HEK293 (cell line): ENCODE results near the gene RASL11B.

Experiments used
- CTCF ChIA-PET: fragments of 350-600 bp; formaldehyde crosslinking; extraction: SDS; loops from one replicate; lab custom pipeline; 2021; ENCODE audit warnings: antibody characterized with exemption; lab: Yijun Ruan, JAX
- POLR2A ChIA-PET: fragments of 300-600 bp; formaldehyde crosslinking; extraction: SDS; loops from one replicate; lab custom pipeline; 2020; ENCODE audit warnings: antibody characterized with exemption, inconsistent platforms; lab: Yijun Ruan, JAX
- H3K27ac ChIP-seq: fragments of 200-500 bp; sonication (Bioruptor generic); 2 replicates; pipeline ENCODE4 v1.5.1; 2014; ENCODE audit warnings: low read depth, low read length, control low read depth, inconsistent platforms; ENCODE audit errors: extremely low read depth
- H3K36me3 ChIP-seq, 2 experiments: fragments of 200-500 bp in 1 of 2; sonication (Bioruptor generic) in 1 of 2; 1 replicate in 1 of 2; 2 replicates in 1 of 2; pipeline ENCODE4 v1.5.1; 2014 to 2017; ENCODE audit warnings: inconsistent platforms in 2 of 2, low read length in 2 of 2; ENCODE audit not compliant: control insufficient read depth in 2 of 2, insufficient read depth in 1 of 2
- H3K4me1 ChIP-seq: fragments of 200-500 bp; sonication (Bioruptor generic); 2 replicates; pipeline ENCODE4 v1.5.1; 2014; ENCODE audit warnings: mild to moderate bottlenecking, low read length, inconsistent platforms; ENCODE audit not compliant: control insufficient read depth, insufficient read depth
- H3K4me3 ChIP-seq: 2 replicates; pipeline ENCODE4 v1.5.1; 2011; ENCODE audit warnings: low read depth, mild to moderate bottlenecking, control low read depth, low read length, moderate library complexity
- H3K9me3 ChIP-seq: fragments of 200-500 bp; sonication (Bioruptor generic); 2 replicates; pipeline ENCODE4 v1.5.1; 2014; ENCODE audit warnings: low read depth, low read length, inconsistent platforms; ENCODE audit not compliant: control insufficient read depth, insufficient read depth
- GLIS1 ChIP-seq: fragments of 450-650 bp; formaldehyde crosslinking; IDR thresholded peaks from 2 replicates; pipeline ENCODE4 v1.5.1; 2016; ENCODE audit warnings: missing biosample characterization, missing genetic modification characterization
- HOXD13 ChIP-seq: sonication (generic); formaldehyde crosslinking; IDR thresholded peaks from 2 replicates; pipeline ENCODE4 v1.8.0; 2022; ENCODE audit warnings: missing genetic modification reagents, borderline replicate concordance
- KLF16 ChIP-seq: fragments of 450-650 bp; formaldehyde crosslinking; IDR thresholded peaks from 2 replicates; pipeline ENCODE4 v1.5.1; 2017; ENCODE audit warnings: missing biosample characterization, missing genetic modification characterization
- PRDM4 ChIP-seq: fragments of 450-650 bp; formaldehyde crosslinking; IDR thresholded peaks from 2 replicates; pipeline ENCODE4 v1.5.1; 2017; ENCODE audit warnings: missing biosample characterization, missing genetic modification characterization
- ZBTB17 ChIP-seq: fragments of 450-650 bp; formaldehyde crosslinking; IDR thresholded peaks from 2 replicates; pipeline ENCODE4 v1.5.1; 2016; ENCODE audit warnings: missing biosample characterization, missing genetic modification characterization
- ZFP37 ChIP-seq: fragments of 450-650 bp; formaldehyde crosslinking; IDR thresholded peaks from 2 replicates; pipeline ENCODE4 v1.5.1; 2016; ENCODE audit warnings: missing biosample characterization, missing genetic modification characterization
- ZNF133 ChIP-seq: fragments of 450-650 bp; formaldehyde crosslinking; IDR thresholded peaks from 2 replicates; pipeline ENCODE4 v1.5.1; 2016; ENCODE audit warnings: missing biosample characterization, missing genetic modification characterization
- ZNF169 ChIP-seq: fragments of 450-650 bp; formaldehyde crosslinking; IDR thresholded peaks from 2 replicates; pipeline ENCODE4 v1.5.1; 2016; ENCODE audit warnings: missing biosample characterization, missing genetic modification characterization
- ZNF18 ChIP-seq: fragments of 450-650 bp; formaldehyde crosslinking; IDR thresholded peaks from 2 replicates; pipeline ENCODE4 v1.5.1; 2016; ENCODE audit warnings: missing biosample characterization, missing genetic modification characterization
- ZNF2 ChIP-seq: fragments of 450-650 bp; formaldehyde crosslinking; IDR thresholded peaks from 2 replicates; pipeline ENCODE4 v1.5.1; 2016; ENCODE audit warnings: missing biosample characterization, missing genetic modification characterization
- ZNF214 ChIP-seq: fragments of 450-650 bp; formaldehyde crosslinking; IDR thresholded peaks from 2 replicates; pipeline ENCODE4 v1.5.1; 2017; ENCODE audit warnings: missing biosample characterization, mild to moderate bottlenecking, missing genetic modification characterization, borderline replicate concordance
- ZNF26 ChIP-seq: fragments of 450-650 bp; formaldehyde crosslinking; IDR thresholded peaks from 2 replicates; pipeline ENCODE4 v1.5.1; 2016; ENCODE audit warnings: missing biosample characterization, missing genetic modification characterization
- ZNF280D ChIP-seq: fragments of 450-650 bp; formaldehyde crosslinking; IDR thresholded peaks from 2 replicates; pipeline ENCODE4 v1.5.1; 2016; ENCODE audit warnings: missing biosample characterization, missing genetic modification characterization
- ZNF302 ChIP-seq: fragments of 450-650 bp; formaldehyde crosslinking; IDR thresholded peaks from 2 replicates; pipeline ENCODE4 v1.5.1; 2016; ENCODE audit warnings: missing biosample characterization, missing genetic modification characterization, low read depth
- ZNF555 ChIP-seq: fragments of 450-650 bp; formaldehyde crosslinking; conservative IDR thresholded peaks from 2 replicates; pipeline ENCODE4 v1.5.1; 2017; ENCODE audit warnings: missing biosample characterization, mild to moderate bottlenecking, missing genetic modification characterization, inconsistent platforms
- ZNF600 ChIP-seq: fragments of 450-650 bp; formaldehyde crosslinking; IDR thresholded peaks from 2 replicates; pipeline ENCODE4 v1.5.1; 2016; ENCODE audit warnings: missing biosample characterization, missing genetic modification characterization
- ZNF658 ChIP-seq: fragments of 450-650 bp; formaldehyde crosslinking; IDR thresholded peaks from 2 replicates; pipeline ENCODE4; 2016; ENCODE audit warnings: missing biosample characterization, missing genetic modification characterization
- ZNF692 ChIP-seq: fragments of 450-650 bp; formaldehyde crosslinking; IDR thresholded peaks from 2 replicates; pipeline ENCODE4 v1.5.1; 2016; ENCODE audit warnings: missing biosample characterization, missing genetic modification characterization
- ZNF747 ChIP-seq: fragments of 450-650 bp; formaldehyde crosslinking; IDR thresholded peaks from 2 replicates; pipeline ENCODE4 v1.5.1; 2016; ENCODE audit warnings: missing biosample characterization, missing genetic modification characterization
- ZNF837 ChIP-seq: fragments of 450-650 bp; formaldehyde crosslinking; IDR thresholded peaks from 2 replicates; pipeline ENCODE4 v1.5.1; 2016; ENCODE audit warnings: missing biosample characterization, missing genetic modification characterization
- ZSCAN16 ChIP-seq: fragments of 450-650 bp; formaldehyde crosslinking; IDR thresholded peaks from 2 replicates; pipeline ENCODE4 v1.5.1; 2016; ENCODE audit warnings: missing biosample characterization, missing genetic modification characterization
- ZSCAN30 ChIP-seq: fragments of 450-650 bp; IDR thresholded peaks from 2 replicates; pipeline ENCODE4 v1.5.1; 2018; ENCODE audit warnings: missing biosample characterization, mild to moderate bottlenecking, missing genetic modification characterization, moderate library complexity

The RASL11B gene

GRCh38 chr4:52850406-52851124, 11.6 kb upstream of the RASL11B start:
- ChIA-PET POLR2A (no interaction called here), CTCF (no interaction called here)
- no peak overlapping the region for H3K27ac ChIP-seq
- no peaks in the 10 kb centered on the region for H3K9me3 ChIP-seq
- H3K36me3 ChIP-seq = no peaks in the 10 kb centered on the region
- no peak overlapping the region for H3K4me3 ChIP-seq
- no peaks in the 10 kb centered on the region for H3K4me1 ChIP-seq
- TF ChIP-seq ZNF837 (tag by site-specific recombination) = no peak
- no peak for TF ChIP-seq ZBTB17 (tag by site-specific recombination)
- no peak for TF ChIP-seq ZNF692 (tag by site-specific recombination)
- no peak for TF ChIP-seq GLIS1 (tag by site-specific recombination)
- TF ChIP-seq ZNF658 (tag by site-specific recombination) = no peak
- TF ChIP-seq ZSCAN30 (tag by site-specific recombination) = no peak
- no peak for TF ChIP-seq KLF16 (tag by site-specific recombination)
- no peak for TF ChIP-seq ZNF600 (tag by site-specific recombination)
- no peak for TF ChIP-seq ZSCAN16
- no peak for TF ChIP-seq ZNF555 (tag by site-specific recombination)
- no peak for TF ChIP-seq ZNF18 (tag by site-specific recombination)
- no peak for TF ChIP-seq ZNF302 (tag by site-specific recombination)

GRCh38 chr4:52852041-52852440, 10.1 kb upstream of the RASL11B start:
- TF ChIP-seq ZNF2 (tag by site-specific recombination) (no peak), ZNF133 (tag by site-specific recombination) (no peak), PRDM4 (tag by site-specific recombination) (no peak)
- TF ChIP-seq, all 188 proteins: peak for 0
- H3K36me3 ChIP-seq = no peaks in the 10 kb centered on the region
- no peaks in the 10 kb centered on the region for H3K4me1 ChIP-seq
- H3K9me3 ChIP-seq = no peaks in the 10 kb centered on the region
- H3K27ac ChIP-seq = no peak overlapping the region
- no peak overlapping the region for H3K4me3 ChIP-seq
- ChIA-PET CTCF (no interaction called here), POLR2A (interaction anchor here (1.1 kb wide), 1 partner anchor 9 kb away, joined by 4 read pairs; no protein-coding TSS in a partner anchor)

GRCh38 chr4:52852711-52853110, 9.4 kb upstream of the RASL11B start:
- no peak overlapping the region for H3K27ac ChIP-seq
- H3K9me3 ChIP-seq = no peaks in the 10 kb centered on the region
- H3K4me1 ChIP-seq = no peaks in the 10 kb centered on the region
- no peak overlapping the region for H3K4me3 ChIP-seq
- ChIA-PET CTCF (no interaction called here), POLR2A (interaction anchor here (1.1 kb wide), 2 partner anchors 9 to 141 kb away, joined by 3 to 4 read pairs; no protein-coding TSS in a partner anchor)
- no peaks in the 10 kb centered on the region for H3K36me3 ChIP-seq
- TF ChIP-seq ZNF280D (tag by site-specific recombination) (no peak), ZFP37 (tag by site-specific recombination) (no peak), ZNF747 (tag by site-specific recombination) (no peak), HOXD13 (CRISPR knock-in tag) (no peak), ZNF214 (tag by site-specific recombination) (no peak), ZNF169 (tag by site-specific recombination) (no peak), ZNF26 (tag by site-specific recombination) (no peak)
